ENCODE measurements around the gene PSEN2. TPM values are rescaled to one million over a fixed set of nuclear protein-coding genes. Genes with fewer than 3 reads are reported as not detected.

The PSEN2 gene
- total and polyA plus RNA-seq, 10 of the 15 experiments (the other 5 are each of a cell fraction or from before 2014, with no cell fraction given), result 0.90 to 13.3 (median 7.0) TPM

GRCh38 chr1:226940029-226940805, 69.8 kb downstream of the PSEN2 start, which contains the start of gene COQ8A (continued):
- no peak for TF ChIP-seq EZH2 (IDR thresholded peaks at IDR 0.05; ENCODE audit: borderline replicate concordance, control insufficient read depth, low read depth, low read length)
- TF ChIP-seq, protein P1, sequence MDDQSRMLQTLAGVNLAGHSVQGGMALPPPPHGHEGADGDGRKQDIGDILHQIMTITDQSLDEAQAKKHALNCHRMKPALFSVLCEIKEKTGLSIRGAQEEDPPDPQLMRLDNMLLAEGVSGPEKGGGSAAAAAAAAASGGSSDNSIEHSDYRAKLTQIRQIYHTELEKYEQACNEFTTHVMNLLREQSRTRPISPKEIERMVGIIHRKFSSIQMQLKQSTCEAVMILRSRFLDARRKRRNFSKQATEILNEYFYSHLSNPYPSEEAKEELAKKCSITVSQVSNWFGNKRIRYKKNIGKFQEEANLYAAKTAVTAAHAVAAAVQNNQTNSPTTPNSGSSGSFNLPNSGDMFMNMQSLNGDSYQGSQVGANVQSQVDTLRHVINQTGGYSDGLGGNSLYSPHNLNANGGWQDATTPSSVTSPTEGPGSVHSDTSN (IDR thresholded peaks at IDR 0.05; ENCODE audit: insufficient replicate concordance, low read depth, low read length), result no peak
- no peak; the same call in 1 of the 2 replicates for TF ChIP-seq POLR2A (IDR thresholded peaks at IDR 0.05; ENCODE audit: low read depth, low read length)
- TF ChIP-seq, protein P2, sequence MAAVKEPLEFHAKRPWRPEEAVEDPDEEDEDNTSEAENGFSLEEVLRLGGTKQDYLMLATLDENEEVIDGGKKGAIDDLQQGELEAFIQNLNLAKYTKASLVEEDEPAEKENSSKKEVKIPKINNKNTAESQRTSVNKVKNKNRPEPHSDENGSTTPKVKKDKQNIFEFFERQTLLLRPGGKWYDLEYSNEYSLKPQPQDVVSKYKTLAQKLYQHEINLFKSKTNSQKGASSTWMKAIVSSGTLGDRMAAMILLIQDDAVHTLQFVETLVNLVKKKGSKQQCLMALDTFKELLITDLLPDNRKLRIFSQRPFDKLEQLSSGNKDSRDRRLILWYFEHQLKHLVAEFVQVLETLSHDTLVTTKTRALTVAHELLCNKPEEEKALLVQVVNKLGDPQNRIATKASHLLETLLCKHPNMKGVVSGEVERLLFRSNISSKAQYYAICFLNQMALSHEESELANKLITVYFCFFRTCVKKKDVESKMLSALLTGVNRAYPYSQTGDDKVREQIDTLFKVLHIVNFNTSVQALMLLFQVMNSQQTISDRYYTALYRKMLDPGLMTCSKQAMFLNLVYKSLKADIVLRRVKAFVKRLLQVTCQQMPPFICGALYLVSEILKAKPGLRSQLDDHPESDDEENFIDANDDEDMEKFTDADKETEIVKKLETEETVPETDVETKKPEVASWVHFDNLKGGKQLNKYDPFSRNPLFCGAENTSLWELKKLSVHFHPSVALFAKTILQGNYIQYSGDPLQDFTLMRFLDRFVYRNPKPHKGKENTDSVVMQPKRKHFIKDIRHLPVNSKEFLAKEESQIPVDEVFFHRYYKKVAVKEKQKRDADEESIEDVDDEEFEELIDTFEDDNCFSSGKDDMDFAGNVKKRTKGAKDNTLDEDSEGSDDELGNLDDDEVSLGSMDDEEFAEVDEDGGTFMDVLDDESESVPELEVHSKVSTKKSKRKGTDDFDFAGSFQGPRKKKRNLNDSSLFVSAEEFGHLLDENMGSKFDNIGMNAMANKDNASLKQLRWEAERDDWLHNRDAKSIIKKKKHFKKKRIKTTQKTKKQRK (IDR thresholded peaks at IDR 0.05; ENCODE audit: low read depth, low read length), result peak; percentile 88
- TF ChIP-seq IKZF2 (IDR thresholded peaks at IDR 0.05), result 0 out of 4 replicates have a peak, but pooled peaks of 1 of the 2 experiments have one; percentile 32
- peak; percentile 56 for TF ChIP-seq MYC (IDR thresholded peaks at IDR 0.05; ENCODE audit: insufficient read depth, insufficient read length, insufficient replicate concordance, low read length, severe bottlenecking)
- TF ChIP-seq BCL11A (IDR thresholded peaks at IDR 0.05; ENCODE audit: low read depth, low read length), result no peak
- TF ChIP-seq, protein P3, sequence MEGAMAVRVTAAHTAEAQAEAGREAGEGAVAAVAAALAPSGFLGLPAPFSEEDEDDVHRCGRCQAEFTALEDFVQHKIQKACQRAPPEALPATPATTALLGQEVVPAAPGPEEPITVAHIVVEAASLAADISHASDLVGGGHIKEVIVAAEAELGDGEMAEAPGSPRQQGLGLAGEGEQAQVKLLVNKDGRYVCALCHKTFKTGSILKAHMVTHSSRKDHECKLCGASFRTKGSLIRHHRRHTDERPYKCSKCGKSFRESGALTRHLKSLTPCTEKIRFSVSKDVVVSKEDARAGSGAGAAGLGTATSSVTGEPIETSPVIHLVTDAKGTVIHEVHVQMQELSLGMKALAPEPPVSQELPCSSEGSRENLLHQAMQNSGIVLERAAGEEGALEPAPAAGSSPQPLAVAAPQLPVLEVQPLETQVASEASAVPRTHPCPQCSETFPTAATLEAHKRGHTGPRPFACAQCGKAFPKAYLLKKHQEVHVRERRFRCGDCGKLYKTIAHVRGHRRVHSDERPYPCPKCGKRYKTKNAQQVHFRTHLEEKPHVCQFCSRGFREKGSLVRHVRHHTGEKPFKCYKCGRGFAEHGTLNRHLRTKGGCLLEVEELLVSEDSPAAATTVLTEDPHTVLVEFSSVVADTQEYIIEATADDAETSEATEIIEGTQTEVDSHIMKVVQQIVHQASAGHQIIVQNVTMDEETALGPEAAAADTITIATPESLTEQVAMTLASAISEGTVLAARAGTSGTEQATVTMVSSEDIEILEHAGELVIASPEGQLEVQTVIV (IDR thresholded peaks at IDR 0.05; ENCODE audit: borderline replicate concordance, partially characterized antibody), result no peak
- TF ChIP-seq SMARCA5 (IDR thresholded peaks at IDR 0.05), result 0 out of 2 replicates have a peak, but pooled peaks have one; percentile 58
- TF ChIP-seq NKRF (conservative IDR thresholded peaks at IDR 0.05), result peak; percentile 97
- TF ChIP-seq E2F8 (IDR thresholded peaks at IDR 0.05; ENCODE audit: low read depth, partially characterized antibody), result no peak
- no peak for TF ChIP-seq STAT1 (conservative IDR thresholded peaks at IDR 0.05)
- TF ChIP-seq RB1 (IDR thresholded peaks at IDR 0.05; ENCODE audit: borderline replicate concordance), result no peak
- no peak for TF ChIP-seq NR2C2 (IDR thresholded peaks at IDR 0.05; ENCODE audit: borderline replicate concordance, control insufficient read depth, insufficient read length, low read depth)

Measured in GM12878 (cell line).